Activated CD8-positive, alpha-beta T cell treated with anti-CD3 and anti-CD28 coated beads for 36 hours (primary cell): ENCODE data around the gene ASIP. TPM values are rescaled to one million over a fixed set of nuclear protein-coding genes. Genes with fewer than 3 reads are reported as not detected.
"Not testable (repeated sequence)": the region's sequence is repeated elsewhere in the genome, so short reads cannot be mapped to it uniquely, and the experiment has no call there.

Experiments used
- ATAC-seq: fragments of 200-7000 bp; cut with Tn5 transposase; one replicate; pipeline ENCODE4 v1.10.0; 2021; ENCODE audit warnings: mild to moderate bottlenecking, moderate library complexity
- CTCF ChIA-PET: fragments of 350-600 bp; sonication (Branson Sonifier 250); formaldehyde crosslinking; loops from one replicate; lab custom pipeline; 2021; ENCODE audit warnings: antibody characterized with exemption; lab: Charles Lee
- POLR2A ChIA-PET: fragments of 350-600 bp; sonication (Branson Sonifier 250); formaldehyde crosslinking; loops from one replicate; lab custom pipeline; 2021; ENCODE audit warnings: antibody characterized with exemption; lab: Charles Lee
- DNase-seq: peaks from one replicate; pipeline ENCODE4 v3.0.0-alpha.2; 2020
- H3K27ac Mint-ChIP-seq: one replicate; pipeline ENCODE4 v1.8.0; 2021; ENCODE audit warnings: mild to moderate bottlenecking, mixed read lengths
- H3K27me3 Mint-ChIP-seq: one replicate; pipeline ENCODE4 v1.8.0; 2021; ENCODE audit warnings: mixed read lengths
- H3K36me3 Mint-ChIP-seq: one replicate; pipeline ENCODE4 v1.8.0; 2021; ENCODE audit warnings: low read depth, mixed read lengths
- H3K4me1 Mint-ChIP-seq: one replicate; pipeline ENCODE4 v1.8.0; 2021; ENCODE audit warnings: low read depth, mixed read lengths
- H3K4me3 Mint-ChIP-seq: one replicate; pipeline ENCODE4 v1.8.0; 2021; ENCODE audit warnings: mild to moderate bottlenecking, moderate library complexity, mixed read lengths
- H3K9me3 Mint-ChIP-seq: one replicate; pipeline ENCODE4 v1.8.0; 2021; ENCODE audit warnings: mixed read lengths
- CTCF ChIP-seq: fragments of 200-600 bp; IDR thresholded peaks from one replicate; pipeline ENCODE4 v1.8.0; 2022; ENCODE audit warnings: antibody characterized with exemption, mild to moderate bottlenecking
- intact Hi-C: fragments of 100-400 bp; cut with micrococcal nuclease; formaldehyde crosslinking; loops from one replicate; pipeline ENCODE4 v1.10.0; 2022
- total RNA-seq, 2 experiments: library from RNA; stranded (reverse); gene quantifications; one replicate each; pipeline ENCODE4 v1.2.3, GENCODE V29; 2021

Gene ASIP
- total RNA-seq, 2 experiments from 2014 or later, result not detected

- H3K9me3 Mint-ChIP-seq, result no peaks in the 10 kb centered on the region
- H3K27me3 Mint-ChIP-seq, result no peaks in the 10 kb centered on the region
- DNase-seq (no peak), ATAC-seq (no peak)
- intact Hi-C loops, result no loop called here
- H3K4me3 Mint-ChIP-seq, result no peak overlapping the region
- H3K27ac Mint-ChIP-seq, result no peak overlapping the region
- POLR2A ChIA-PET, result no interaction called here
- CTCF ChIA-PET, result no interaction called here
- TF ChIP-seq CTCF, result no peak
- no peaks in the 10 kb centered on the region for H3K36me3 Mint-ChIP-seq
- H3K4me1 Mint-ChIP-seq, result peaks cover 14% of the 10 kb centered on the region
Observed at GRCh38 chr20:34251619-34252018, 10.4 kb downstream of the ASIP start.

GRCh38 chr20:34252431-34253086, 11.3 kb downstream of the ASIP start:
- CTCF ChIA-PET, DNase-seq, H3K4me3 Mint-ChIP-seq, intact Hi-C loops, H3K36me3 Mint-ChIP-seq, H3K9me3 Mint-ChIP-seq, POLR2A ChIA-PET, ATAC-seq, H3K27ac Mint-ChIP-seq, H3K27me3 Mint-ChIP-seq: not testable (repeated sequence)
- H3K4me1 Mint-ChIP-seq, result peaks cover 12% of the 10 kb centered on the region

- ATAC-seq, result no peak
- TF ChIP-seq CTCF, result no peak
- Mint-ChIP-seq H3K9me3 (no peaks in the 10 kb centered on the region), H3K4me1 (no peaks in the 10 kb centered on the region), H3K4me3 (no peak overlapping the region), H3K36me3 (no peaks in the 10 kb centered on the region), H3K27me3 (no peaks in the 10 kb centered on the region), H3K27ac (no peak overlapping the region)
- POLR2A ChIA-PET, result no interaction called here
- CTCF ChIA-PET, result interaction anchor here (1.5 kb wide), 1 partner anchor 22 kb away, joined by 3 read pairs; no protein-coding TSS in a partner anchor
- intact Hi-C loops, result no loop called here
- no peak for DNase-seq
Observed at GRCh38 chr20:34254979-34255378, 13.8 kb downstream of the ASIP start.

GRCh38 chr20:34256629-34257124, 15.5 kb downstream of the ASIP start:
- H3K9me3 Mint-ChIP-seq, result no peaks in the 10 kb centered on the region
- DNase-seq (no peak), ATAC-seq (no peak)
- CTCF ChIA-PET, result interaction anchor here (1.4 to 2.6 kb wide), 3 partner anchors 56 to 67 kb away, joined by 3 to 9 read pairs (median 4); no protein-coding TSS in a partner anchor
- H3K27me3 Mint-ChIP-seq, result no peaks in the 10 kb centered on the region
- H3K27ac Mint-ChIP-seq, result no peak overlapping the region
- H3K4me3 Mint-ChIP-seq, result no peak overlapping the region
- no peaks in the 10 kb centered on the region for H3K36me3 Mint-ChIP-seq
- intact Hi-C loops, result no loop called here
- POLR2A ChIA-PET, result interaction anchor here (1.0 to 1.5 kb wide), 3 partner anchors 10 to 45 kb away, joined by 3 to 4 read pairs (median 3); no protein-coding TSS in a partner anchor
- no peak for TF ChIP-seq CTCF
- no peaks in the 10 kb centered on the region for H3K4me1 Mint-ChIP-seq

- ChIA-PET POLR2A (no interaction called here), CTCF (interaction anchor here (1.6 to 3.2 kb wide), 2 partner anchors 13 to 52 kb away, joined by 3 to 10 read pairs; no protein-coding TSS in a partner anchor)
- ATAC-seq (no peak), DNase-seq (no peak)
- Mint-ChIP-seq H3K4me1 (no peaks in the 10 kb centered on the region), H3K36me3 (no peaks in the 10 kb centered on the region), H3K27me3 (no peaks in the 10 kb centered on the region), H3K9me3 (no peaks in the 10 kb centered on the region), H3K4me3 (no peak overlapping the region), H3K27ac (no peak overlapping the region)
- intact Hi-C loops, result no loop called here
- TF ChIP-seq CTCF, result no peak
Observed at GRCh38 chr20:34260208-34260942, 19.2 kb downstream of the ASIP start.
